Vagina (tissue), 2 donors: ENCODE data around the gene CARD9.

Experiments used
- POLR2A ChIP-seq, 2 donors: fragments of 450-650 bp; IDR thresholded peaks; one replicate each; pipeline ENCODE4 v1.6.1; 2017; ENCODE audit warnings: antibody characterized with exemption in 2 of 2, mild to moderate bottlenecking in 2 of 2, moderate library complexity in 2 of 2
- POLR2AphosphoS5 ChIP-seq, 2 donors: sonication (generic); formaldehyde crosslinking; IDR thresholded peaks; one replicate each; pipeline ENCODE4 v1.9.0; 2017; ENCODE audit warnings: antibody characterized with exemption in 2 of 2, mild to moderate bottlenecking in 2 of 2, low read depth in 1 of 2; ENCODE audit not compliant: insufficient read depth in 1 of 2
- TF ChIP-seq, protein P1 (sequence below), 3 experiments: fragments of 450-650 bp in 2 of 3; fragments of 200-600 bp in 1 of 3; sonication (generic) in 1 of 3; IDR thresholded peaks; one replicate each; pipeline ENCODE4 v1.5.1; 2017 to 2019; ENCODE audit warnings: antibody characterized with exemption in 3 of 3, mild to moderate bottlenecking in 2 of 3, moderate library complexity in 2 of 3

DNA sequence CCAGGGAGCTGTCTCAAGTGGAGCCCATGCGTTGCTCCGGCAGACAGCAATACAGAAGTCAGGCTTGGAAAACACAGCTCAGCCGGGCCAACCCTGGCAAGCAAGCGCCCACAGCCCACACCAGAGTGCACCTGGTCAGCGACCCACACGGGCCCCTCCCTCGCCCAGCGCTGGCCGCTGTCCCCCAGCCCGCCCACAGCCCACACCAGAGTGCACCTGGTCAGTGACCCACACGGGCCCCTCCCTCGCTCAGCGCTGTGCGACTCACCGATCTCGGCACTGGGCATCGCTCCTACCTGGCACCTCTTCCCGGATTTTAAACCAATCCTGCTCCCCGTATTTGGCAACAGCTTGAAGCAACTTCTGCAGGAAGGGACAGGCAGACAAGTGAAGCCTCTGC lies 13.7 kb upstream of the CARD9 start:
- TF ChIP-seq, protein P1, sequence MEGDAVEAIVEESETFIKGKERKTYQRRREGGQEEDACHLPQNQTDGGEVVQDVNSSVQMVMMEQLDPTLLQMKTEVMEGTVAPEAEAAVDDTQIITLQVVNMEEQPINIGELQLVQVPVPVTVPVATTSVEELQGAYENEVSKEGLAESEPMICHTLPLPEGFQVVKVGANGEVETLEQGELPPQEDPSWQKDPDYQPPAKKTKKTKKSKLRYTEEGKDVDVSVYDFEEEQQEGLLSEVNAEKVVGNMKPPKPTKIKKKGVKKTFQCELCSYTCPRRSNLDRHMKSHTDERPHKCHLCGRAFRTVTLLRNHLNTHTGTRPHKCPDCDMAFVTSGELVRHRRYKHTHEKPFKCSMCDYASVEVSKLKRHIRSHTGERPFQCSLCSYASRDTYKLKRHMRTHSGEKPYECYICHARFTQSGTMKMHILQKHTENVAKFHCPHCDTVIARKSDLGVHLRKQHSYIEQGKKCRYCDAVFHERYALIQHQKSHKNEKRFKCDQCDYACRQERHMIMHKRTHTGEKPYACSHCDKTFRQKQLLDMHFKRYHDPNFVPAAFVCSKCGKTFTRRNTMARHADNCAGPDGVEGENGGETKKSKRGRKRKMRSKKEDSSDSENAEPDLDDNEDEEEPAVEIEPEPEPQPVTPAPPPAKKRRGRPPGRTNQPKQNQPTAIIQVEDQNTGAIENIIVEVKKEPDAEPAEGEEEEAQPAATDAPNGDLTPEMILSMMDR (IDR thresholded peaks at IDR 0.05): no peak
- no peak for TF ChIP-seq POLR2A (IDR thresholded peaks at IDR 0.05)
- TF ChIP-seq POLR2AphosphoS5 (IDR thresholded peaks at IDR 0.05; ENCODE audit: insufficient read depth in 1 of 2, low read depth in 1 of 2): no peak
